ENCODE results near the gene UBE2N.
A peak's percentile ranks its signal among the peaks of the same experiment; 100 is the strongest.
"Not testable (repeated sequence)": the region's sequence is repeated elsewhere in the genome, so short reads cannot be mapped to it uniquely, and the experiment has no call there.

UBE2N gene

DNA sequence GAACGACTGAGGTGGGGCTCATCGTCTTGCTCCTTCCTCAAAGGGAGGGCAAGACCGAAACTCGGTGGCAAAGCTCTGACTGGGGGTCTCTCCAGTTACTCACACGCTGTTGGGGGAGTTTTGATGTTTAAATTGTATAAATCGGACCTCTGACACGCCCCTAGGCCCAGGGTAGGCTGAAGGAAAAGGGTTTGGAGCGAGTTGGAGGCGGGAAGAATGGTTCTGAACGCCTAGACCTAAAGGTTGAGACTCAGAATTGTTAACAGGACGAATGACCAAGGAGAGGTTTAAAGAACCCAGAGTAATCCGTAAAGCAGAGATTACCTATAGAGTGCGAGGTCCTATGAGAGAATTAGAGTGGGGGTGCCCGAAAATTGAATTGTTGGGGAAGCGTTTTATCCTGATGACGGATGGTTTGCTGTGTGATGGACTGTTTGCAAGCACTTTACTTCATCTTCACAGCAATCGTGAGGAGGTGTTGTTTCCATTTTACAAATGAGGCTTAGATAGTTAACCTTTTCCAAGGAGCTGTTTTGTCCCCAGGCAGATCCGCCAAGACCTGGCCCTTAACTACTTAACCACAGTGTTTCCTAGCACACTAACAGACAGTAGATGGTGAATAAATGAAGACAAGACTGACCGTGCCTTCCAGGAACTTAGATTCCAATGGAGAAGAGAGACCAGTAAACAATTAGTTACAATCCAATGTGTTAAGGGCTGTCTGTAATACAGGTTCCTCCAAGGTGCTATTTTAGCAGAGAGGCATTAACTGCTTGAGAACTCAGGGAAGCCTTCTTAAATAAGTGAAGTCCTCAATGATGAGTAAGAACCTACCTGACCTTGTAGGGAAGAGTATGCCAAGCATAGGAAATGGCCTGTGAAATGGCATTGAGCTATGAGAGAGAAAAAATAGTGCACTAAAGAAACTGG lies 929 bp upstream of the UBE2N start:
- no peak for DNase-seq

DNA sequence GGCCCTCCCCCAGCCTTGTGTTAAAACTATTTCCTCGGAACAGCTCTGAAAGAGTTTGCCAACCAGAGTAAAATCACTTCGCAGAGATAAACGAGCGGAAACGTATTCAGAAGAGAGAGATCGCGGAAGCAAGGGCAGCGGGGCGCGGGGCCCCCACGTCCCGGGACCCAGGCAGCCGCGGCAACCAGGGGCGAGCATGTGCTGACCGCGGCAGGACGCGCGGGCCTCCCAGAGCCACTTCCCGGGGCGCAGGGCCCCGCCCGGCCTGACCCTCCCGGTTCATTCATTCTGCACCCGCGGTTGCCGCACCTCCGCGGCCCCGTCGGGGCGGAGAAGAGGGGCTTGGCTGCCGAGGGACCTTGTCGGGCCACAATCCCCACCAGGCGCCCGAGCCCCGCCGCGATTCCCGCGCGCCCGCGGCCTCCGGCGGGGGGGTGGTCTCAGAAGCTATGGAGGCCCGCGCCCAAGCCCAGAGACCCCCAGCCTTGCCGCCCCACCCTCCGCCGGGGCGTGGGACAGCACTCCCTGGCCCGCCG lies 598 bp downstream of the UBE2N start:
- DNase-seq, result no peak

DNA sequence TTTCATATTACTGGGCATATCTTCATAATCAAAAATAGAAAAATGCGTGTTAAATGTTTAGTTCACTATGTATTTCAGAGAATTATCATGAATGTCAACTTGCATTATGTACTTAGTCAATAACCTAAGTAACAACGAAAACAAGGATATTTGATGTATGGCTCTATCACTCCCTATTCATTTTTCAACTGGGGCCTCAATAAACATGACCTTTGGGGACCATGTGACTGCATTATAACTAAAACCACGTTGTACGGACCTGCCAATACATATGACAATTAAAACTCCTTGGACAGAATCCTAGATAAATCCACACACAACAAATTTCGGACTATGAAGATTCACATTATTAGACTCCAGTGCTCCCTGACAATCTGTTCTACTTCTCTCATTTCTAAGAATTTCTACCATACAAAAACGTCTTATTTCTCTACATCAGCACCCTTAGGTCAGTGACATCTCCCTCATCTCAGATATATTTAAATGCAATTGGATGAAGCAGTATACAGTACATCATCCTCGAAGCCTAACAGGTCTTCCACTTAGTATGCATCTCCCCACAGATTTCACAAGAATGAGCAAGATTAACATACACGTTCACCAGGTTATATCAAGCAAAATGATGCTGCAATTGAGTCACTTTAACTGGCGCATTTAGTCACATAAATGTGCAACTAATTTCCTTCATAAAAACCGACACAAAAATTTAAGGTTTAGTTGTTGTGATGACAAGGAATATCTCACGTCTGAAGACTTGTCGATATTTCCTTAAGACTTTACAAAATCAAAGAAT lies 1.5 kb downstream of the UBE2N start:
- no peak for DNase-seq

DNA sequence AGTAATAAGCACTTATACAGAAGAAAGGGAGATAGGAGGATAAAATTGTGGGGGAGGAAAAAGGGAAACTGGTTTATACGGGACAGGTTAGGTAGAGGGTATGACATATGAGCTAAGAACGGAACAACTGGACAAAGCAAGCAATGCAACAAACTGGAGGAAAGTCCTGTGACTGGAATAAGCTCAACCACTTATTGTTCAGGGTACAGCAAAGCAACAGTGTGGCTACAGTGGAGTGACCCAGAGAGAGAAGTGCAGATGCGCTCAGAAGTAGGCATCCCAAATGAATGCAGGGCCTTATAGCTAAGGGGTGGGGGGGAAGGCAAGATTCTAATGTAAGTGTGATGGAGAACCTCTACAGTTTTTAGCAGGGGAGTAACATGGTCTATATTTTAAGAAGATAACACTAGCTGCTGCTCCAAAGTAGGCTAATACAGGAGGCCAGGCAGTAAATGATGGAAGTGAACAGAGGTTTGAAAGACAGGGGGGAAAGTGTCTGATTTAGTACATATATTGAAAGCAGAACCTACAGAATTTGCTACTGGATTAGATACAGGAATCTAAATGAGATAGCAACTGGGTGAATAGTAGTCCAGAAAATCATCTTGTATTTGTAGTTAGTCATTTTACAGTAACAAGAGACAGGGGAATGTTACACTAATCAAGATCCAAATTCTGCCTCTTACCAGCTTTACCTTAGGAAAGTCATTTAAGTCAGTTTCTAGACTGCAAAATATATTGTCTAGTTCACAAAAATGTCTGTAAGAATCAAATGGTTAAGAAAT lies 3.3 kb downstream of the UBE2N start:
- no peak for DNase-seq

DNA sequence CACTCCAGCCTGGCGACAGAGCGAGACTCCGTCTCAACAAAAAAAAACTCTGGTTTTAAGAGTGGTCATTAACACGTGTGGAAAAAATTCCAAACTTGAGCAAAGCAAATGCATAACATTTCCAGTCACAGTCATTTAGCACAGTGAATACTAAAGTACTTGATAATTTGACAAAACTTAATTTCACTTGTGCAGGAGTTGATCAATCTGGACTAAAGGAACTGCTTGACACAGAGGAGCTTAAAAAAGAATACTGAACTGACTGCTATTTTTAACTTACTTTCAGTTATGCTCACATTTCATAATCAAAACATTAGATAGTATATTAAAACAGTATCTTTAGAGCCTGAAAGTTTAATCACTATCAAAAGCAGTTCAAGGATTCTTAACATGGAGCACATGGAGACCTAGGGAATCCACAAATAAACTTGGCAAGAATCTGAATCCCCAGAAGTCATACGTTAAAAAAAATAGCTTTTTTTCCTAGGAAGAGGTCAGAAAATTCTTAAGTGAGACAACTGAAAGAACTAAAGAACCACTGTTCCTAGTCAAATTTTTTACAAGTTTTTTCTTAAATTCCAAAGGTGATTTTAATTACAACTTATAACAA lies 7.4 kb downstream of the UBE2N start:
- no peak for DNase-seq

DNA sequence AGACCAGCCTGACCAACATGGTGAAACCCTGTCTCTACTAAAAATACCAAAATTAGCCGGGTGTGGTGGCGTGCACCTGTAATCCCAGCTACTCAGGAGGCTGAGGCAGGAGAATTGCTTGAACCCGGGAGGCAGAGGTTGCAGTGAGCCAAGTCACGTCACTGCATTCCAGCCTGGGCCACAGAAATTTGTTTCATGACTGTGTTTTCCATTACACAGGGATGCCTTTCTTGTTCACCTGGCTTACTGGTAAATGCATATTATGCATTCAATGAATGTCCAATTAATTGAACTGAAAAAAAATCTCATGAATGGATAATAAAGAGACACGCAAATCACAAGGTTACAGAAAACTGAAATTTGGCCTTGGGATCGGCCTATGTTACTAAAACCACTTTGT lies 9.7 kb downstream of the UBE2N start:
- DNase-seq, result not testable (repeated sequence)

DNA sequence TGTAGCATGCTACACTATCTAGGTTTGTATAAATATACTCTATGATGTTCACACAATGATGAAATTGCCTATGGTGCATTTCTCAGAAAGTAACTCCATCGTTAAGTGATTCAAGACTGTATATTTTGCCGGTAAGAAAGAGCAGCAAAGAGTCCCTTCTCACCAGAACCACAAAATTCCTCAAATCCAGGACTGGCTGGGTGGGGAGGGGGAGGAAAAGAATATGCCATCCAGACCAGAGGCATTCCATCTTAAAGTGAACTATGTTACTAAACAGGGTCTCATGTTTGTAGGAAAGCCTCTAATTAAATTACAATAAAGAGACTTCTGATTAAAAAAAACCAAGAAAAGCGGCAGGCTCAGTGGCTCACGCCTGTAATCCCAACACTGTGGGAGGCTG lies 11.5 kb downstream of the UBE2N start:
- DNase-seq, result no peak

DNA sequence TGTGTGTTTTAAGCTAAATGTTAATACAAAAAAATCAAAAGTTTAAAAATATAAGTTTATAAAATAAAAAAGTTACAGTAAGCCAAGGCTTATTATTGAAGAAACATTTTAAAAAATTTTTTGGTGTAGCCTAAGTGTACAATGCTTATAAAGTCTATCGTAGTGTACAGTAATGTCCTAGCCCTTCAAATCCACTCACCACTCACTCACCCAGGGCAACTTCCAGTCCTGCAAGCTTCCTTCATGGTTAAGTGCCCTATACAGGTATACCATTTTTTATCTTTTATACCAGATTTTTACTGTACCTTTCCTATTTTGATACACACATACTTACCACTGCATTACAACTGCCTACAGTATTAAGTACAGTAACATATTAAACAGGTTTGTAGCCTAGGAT lies 11.9 kb downstream of the UBE2N start:
- DNase-seq, result no peak

DNA sequence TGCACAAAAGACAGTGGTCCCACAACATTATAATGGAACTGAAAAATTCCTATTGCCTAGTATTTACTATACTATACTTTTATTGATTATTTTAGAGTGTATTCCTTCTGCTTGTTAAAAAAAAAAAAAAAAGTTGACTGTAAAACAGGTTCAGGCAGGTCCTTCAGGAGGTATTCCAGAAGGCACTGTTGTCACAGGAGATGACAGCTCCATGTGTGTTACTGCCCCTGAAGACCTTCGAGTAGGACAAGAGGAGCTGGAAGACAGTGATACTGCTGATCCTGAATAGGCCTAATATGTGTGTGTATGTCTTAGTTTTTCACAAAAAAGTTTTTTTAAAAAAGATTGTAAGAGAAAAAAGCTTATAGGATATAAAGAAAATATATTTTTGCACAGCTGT lies 12.3 kb downstream of the UBE2N start:
- DNase-seq, result no peak

DNA sequence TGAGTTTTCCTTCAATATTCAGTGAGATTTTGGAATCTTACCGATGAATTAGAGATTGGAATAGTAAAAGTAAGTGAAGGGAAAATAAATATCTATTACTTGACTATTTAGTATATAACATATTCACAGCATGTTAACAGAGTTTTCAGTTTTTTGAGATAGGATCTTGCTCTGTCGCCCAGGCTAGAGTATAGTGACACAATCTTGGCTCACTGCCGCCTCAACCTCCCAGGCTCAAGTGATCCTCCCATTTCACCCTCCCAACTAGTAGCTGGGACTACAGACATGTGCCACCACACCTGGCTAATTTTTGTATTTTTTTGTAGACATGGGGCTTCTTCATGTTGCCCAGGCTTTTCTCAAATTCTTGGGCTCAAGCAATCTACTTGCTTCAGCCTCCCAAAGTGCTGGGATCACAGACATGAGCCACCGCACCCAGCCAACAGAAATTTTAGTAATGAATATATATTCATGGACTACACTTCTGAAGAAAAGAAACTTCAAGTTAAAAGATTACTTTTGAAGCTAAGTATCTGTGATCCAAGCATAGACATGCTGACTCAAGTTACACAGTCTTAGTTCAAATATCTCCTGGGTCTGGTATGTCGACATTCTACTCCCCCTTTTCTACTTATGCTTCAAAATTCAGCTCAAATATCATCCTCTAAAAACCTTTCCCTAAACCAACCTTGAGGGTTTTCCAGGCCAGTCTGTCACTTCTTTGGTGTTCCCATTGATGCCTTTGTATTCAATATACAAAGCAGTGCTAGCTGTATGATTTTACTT lies 13.8 kb downstream of the UBE2N start:
- no peak for DNase-seq

DNA sequence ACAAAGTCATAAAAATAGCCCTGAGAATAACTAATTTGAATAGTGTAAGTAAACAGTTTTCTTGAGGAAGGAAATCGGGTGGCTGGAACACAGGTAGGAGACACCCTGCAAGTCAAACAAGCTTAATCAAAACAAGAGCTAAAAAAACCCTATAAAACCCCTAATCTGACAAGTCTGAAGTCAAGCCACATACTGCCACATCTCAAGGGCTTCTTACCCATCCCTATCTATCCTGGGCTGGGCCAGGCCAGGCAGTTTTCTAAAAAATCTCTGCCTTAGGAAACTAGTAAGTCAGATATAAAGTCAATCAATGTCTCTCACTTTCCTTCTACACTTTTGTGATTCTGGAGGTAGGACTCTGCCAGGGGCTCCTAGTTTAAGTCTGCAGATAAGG lies 15.3 kb downstream of the UBE2N start:
- no peak for DNase-seq

DNA sequence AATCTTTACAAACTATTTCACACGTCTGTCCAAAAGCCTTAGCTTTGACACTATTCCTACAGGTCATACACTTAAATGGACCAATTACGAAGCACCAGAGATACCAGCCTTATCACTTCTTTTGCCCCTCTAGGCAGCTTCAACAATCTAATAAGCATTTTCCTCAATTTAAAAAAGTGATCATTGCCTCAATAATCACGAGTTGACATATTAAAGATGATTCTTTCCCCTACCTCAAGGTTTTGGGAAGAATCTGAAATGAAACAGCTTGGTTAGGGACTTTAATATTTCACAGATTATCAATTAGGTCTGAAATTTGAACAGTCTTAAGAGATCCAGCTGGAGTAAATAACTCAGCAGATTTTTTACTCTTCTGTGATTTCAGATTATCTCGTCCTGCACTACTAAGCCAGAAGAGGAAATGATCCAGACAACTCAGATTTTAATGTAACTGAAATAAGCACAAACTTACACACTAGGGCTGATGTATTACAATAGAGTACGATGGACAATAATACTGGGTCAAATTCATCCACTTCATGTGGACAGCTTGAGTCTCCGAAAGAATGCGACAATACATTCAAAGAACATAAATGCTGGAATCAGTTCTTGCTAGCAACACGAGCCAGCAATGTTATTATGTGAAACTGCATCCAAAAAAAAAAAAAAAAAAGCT lies 15.9 kb downstream of the UBE2N start:
- DNase-seq, result no peak

DNA sequence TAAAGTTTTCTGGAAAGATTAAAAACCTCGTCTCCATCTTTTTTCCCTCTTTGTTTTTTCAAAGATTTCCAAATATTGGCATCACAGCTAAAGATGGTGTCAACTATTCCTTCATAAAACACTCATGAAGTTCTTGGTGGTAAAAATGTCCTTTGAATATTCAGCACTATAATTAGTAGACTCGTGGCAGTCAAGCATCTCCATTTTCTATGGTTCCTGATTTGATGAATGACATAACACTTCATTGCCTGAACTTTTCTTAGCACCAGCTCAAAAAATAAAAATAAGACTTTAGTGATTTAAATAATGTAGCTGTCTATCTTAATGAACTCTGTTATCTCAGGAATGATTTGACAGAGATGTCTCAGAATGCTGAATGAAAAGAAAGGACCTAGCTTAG lies 19.7 kb downstream of the UBE2N start:
- DNase-seq, result no peak

DNA sequence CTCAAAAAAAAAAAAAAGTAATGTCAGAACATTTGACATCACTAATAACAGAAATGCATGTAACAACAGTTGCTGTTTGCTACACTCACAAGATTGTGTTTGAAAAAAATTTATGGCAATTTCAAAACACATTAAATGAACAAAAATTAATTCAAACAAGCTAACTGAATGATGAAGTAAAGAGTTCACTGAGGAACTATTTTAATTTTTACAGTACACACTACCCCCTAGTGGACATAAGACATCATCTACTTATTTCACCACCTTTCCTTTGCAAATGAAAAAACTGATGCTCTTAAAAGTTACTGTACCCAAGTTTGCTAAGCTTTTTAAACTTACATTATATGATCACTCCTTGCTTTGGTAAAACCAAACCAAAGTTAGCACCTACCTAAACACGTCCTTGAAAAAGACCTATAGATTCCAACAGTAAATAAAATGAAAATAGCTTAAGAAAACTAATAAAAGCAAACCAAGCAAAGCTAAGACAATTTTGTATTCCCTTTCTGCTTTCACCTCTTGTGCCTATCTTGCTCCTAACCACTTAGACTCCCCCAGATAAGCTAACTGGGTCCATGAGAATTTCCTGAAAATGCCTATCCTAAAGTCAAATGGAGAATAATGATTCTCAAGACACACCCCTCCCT lies 22.2 kb downstream of the UBE2N start:
- peak; percentile 18 for DNase-seq

DNA sequence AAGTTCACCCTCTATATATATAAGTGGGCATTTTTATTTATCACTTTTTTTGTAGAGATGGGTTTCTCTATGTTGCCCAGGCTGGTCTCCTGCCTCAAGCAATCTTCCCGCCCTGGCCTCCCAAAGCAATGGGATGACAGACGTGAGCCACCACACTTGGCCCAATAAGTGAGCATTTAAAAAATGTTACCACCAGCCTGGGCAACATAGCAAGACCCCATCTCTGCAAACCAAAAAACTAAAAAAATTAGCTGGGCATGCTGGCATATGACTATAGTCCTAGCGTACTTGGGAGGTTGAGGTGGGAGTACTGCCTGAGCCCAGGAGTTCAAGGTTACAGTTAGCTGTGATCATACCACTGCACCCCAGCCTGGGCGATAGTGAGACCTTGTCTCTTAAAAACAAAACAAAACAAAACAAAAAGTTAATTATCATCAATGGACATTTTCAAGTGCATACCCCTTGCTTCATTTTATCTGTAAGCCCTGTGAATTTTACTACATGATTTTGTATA lies 23.7 kb downstream of the UBE2N start:
- DNase-seq, result no peak

DNA sequence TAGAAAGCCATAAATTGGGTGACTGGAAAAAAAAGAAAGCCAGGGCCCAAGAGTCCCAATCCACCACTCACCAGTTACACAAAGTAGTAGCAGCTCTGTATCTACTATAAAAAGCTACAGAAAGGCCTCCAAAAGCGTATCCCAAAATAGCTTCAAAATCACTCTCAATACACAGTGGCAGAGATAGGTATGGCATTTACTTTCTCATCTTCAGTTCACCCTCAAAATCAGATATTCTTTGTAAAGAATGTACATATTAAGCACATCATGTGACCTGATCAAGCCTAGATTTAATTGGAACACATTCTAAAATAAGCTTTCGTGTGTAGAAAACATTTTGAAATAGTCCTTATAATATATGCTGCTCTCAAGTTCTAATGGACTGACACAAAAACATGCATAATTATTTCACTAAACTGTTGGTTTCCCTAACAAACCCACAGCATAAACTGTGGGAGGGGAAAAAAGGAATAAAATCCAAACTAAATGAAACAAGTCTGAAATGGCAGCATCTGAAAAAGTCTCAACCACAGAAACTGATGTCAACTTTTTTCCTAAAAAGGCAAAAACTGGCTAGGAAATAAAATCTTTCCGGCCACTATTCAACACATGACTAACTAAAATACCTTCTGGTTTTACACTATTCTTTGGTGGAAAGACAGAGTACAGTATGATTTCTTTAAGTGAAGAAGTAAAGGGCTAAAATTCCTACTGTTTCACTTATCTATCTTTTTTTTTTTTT lies 25.9 kb downstream of the UBE2N start:
- DNase-seq, result no peak

DNA sequence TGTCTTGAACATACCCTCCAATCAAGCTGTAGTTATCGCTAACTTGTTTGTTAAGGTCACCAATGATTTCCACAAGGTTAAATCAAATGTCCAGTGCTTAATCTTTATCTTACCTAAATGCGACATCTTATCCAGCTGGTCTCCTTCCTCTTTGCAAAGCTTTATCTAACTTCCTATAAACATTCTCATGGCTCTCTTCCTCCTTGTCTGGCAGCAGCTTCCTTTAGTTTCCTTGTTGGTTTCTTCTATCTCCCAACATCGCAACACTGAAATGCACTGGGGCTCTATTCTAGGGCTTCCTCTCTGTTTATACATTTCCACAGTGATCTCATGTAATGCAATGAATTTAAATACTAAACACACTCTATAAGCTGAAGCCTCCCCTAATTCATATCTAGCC lies 28.7 kb downstream of the UBE2N start:
- DNase-seq, result no peak

DNA sequence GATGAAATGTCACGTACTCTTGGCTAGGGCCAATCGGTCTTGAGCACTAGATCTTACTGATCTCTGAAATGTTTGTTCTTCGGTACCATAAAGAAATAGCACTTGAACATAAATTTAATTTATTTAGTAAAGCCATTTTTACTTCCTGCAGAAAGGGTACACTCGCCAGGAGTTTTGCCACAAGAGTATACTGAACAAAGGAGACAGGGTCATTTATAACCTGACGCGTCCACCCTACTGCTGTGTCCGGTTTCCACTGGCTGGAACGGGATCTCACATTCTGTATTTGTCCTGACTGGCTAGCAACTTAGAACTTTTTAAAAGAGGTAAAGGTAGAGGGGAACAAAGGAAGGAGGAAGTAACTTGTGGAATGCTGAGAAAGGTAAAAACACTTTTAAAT lies 29.4 kb downstream of the UBE2N start:
- not testable (repeated sequence) for DNase-seq

DNA sequence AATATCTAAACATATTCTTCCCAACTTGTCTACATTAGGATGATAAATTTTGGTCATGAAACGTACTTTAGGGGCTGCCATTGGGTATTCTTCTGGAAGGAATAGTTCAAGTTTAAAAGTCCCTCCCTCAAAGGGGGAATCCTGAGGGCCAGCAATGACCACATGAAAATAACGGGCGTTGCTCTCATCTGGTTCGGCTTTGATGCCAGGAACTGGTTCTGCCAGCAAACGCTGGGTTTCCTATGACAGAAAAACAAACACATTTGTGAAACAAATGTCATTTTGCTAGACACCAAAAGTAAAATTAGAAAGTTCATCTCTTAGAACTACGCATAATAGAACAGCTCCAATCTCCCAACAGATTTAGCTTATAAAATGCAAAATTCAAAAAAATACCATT lies 30.7 kb downstream of the UBE2N start:
- DNase-seq, result not testable (repeated sequence)
